Esophagus muscularis mucosa (tissue), 3 donors: Measurements from ENCODE around the gene GPR12.

Source experiments
- CTCF ChIP-seq, 3 experiments: fragments of 200-600 bp in 2 of 3; fragments of 450-650 bp in 1 of 3; sonication (generic) in 2 of 3; IDR thresholded peaks; one replicate each; pipeline ENCODE4 v1.5.1; 2017 to 2019; ENCODE audit warnings: antibody characterized with exemption in 3 of 3, mild to moderate bottlenecking in 2 of 3, moderate library complexity in 1 of 3
- POLR2A ChIP-seq: fragments of 450-650 bp; IDR thresholded peaks from one replicate; pipeline ENCODE4 v1.6.1; 2017; ENCODE audit warnings: antibody characterized with exemption, moderate library complexity, mild to moderate bottlenecking, low read depth
- POLR2AphosphoS5 ChIP-seq, 2 donors: sonication (generic); formaldehyde crosslinking; IDR thresholded peaks; one replicate each; pipeline ENCODE4 v1.6.1; 2017; ENCODE audit warnings: antibody characterized with exemption in 2 of 2

- TF ChIP-seq CTCF (IDR thresholded peaks at IDR 0.05) (no peak), POLR2AphosphoS5 (IDR thresholded peaks at IDR 0.05) (no peak), POLR2A (no peak)
These were observed 41.1 kb downstream of the GPR12 start for GRCh38 chr13:26719356-26719945.
